Suppressor macrophage treated with lipopolysaccharide for 4 hours (primary cell): ENCODE results near the gene SPRED2.

Experiments
- DNase-seq: peaks from one replicate; pipeline ENCODE4 v3.0.0-alpha.2; 2020

Gene SPRED2

GRCh38 chr2:65383541-65384488 lies 48.6 kb downstream of the SPRED2 start:
- no peak for DNase-seq

GRCh38 chr2:65382776-65383357 lies 49.5 kb downstream of the SPRED2 start:
- peak; percentile 92 for DNase-seq

GRCh38 chr2:65382323-65382722 lies 50.1 kb downstream of the SPRED2 start:
- no peak for DNase-seq

GRCh38 chr2:65381607-65382051 lies 50.8 kb downstream of the SPRED2 start:
- peak; percentile 67 for DNase-seq

GRCh38 chr2:65380255-65380654 lies 52.1 kb downstream of the SPRED2 start:
- no peak for DNase-seq

GRCh38 chr2:65379721-65380171 lies 52.7 kb downstream of the SPRED2 start:
- no peak for DNase-seq

GRCh38 chr2:65379223-65379622 lies 53.2 kb downstream of the SPRED2 start:
- DNase-seq = no peak

- no peak for DNase-seq
Measured at GRCh38 chr2:65378290-65378689, 54.1 kb downstream of the SPRED2 start.

- peak; percentile 76 for DNase-seq
Measured at GRCh38 chr2:65377556-65378192, 54.7 kb downstream of the SPRED2 start.

GRCh38 chr2:65375723-65376122 lies 56.7 kb downstream of the SPRED2 start:
- DNase-seq = no peak

- no peak for DNase-seq
Measured at GRCh38 chr2:65374999-65375398, 57.4 kb downstream of the SPRED2 start.

- DNase-seq = no peak
Measured at GRCh38 chr2:65374575-65374974, 57.8 kb downstream of the SPRED2 start.

- DNase-seq = no peak
Measured at GRCh38 chr2:65373365-65373918, 59.0 kb downstream of the SPRED2 start.

GRCh38 chr2:65372619-65373018 lies 59.8 kb downstream of the SPRED2 start:
- no peak for DNase-seq

GRCh38 chr2:65371074-65371434 lies 61.3 kb downstream of the SPRED2 start:
- no peak for DNase-seq

- DNase-seq = no peak
Measured at GRCh38 chr2:65370387-65371073, 61.9 kb downstream of the SPRED2 start.

GRCh38 chr2:65369980-65370379 lies 62.4 kb downstream of the SPRED2 start:
- DNase-seq = no peak

GRCh38 chr2:65369574-65369973 lies 62.8 kb downstream of the SPRED2 start:
- no peak for DNase-seq

- DNase-seq = peak; percentile 29
Measured at GRCh38 chr2:65368468-65368867, 63.9 kb downstream of the SPRED2 start.

GRCh38 chr2:65367524-65367923 lies 64.9 kb downstream of the SPRED2 start:
- DNase-seq = peak; percentile 78

- peak; percentile 95 for DNase-seq
Measured at GRCh38 chr2:65366595-65367125, 65.7 kb downstream of the SPRED2 start.

GRCh38 chr2:65364986-65365733 lies 67.2 kb downstream of the SPRED2 start:
- DNase-seq = peak; percentile 49
